ENCODE data around the gene KIF14.

- TF ChIP-seq SMC3 (IDR thresholded peaks at IDR 0.05; ENCODE audit: low read depth, low read length) = no peak
- TF ChIP-seq CTCF (conservative IDR thresholded peaks at IDR 0.05; ENCODE audit: low read depth, low read length) = no peak
- no peak for TF ChIP-seq CEBPB (IDR thresholded peaks at IDR 0.05; ENCODE audit: low read depth, low read length)
- TF ChIP-seq POLR2A (IDR thresholded peaks at IDR 0.05; ENCODE audit: low read depth, low read length) = no peak
- no peak for TF ChIP-seq NFE2L2 (IDR thresholded peaks at IDR 0.05; ENCODE audit: low read depth, low read length)
- no peak for TF ChIP-seq RAD21 (IDR thresholded peaks at IDR 0.05; ENCODE audit: low read length)
- TF ChIP-seq MAZ (IDR thresholded peaks at IDR 0.05; ENCODE audit: borderline replicate concordance, low read depth, low read length) = no peak
- TF ChIP-seq ELK1 (IDR thresholded peaks at IDR 0.05; ENCODE audit: borderline replicate concordance, low read depth, low read length) = no peak
- TF ChIP-seq FOS (IDR thresholded peaks at IDR 0.05; ENCODE audit: low read depth, low read length) = no peak
Measured at GRCh38 chr1:200631375-200631774, 10.8 kb upstream of the KIF14 start.

Measured in IMR-90 (cell line).